HCT116 (cell line): ENCODE data around the gene RFX8. TPM values are rescaled to one million over a fixed set of nuclear protein-coding genes. Genes with fewer than 3 reads are reported as not detected.

Experiments
- ATAC-seq: fragments of 200-7000 bp; cut with Tn5 transposase; 2 replicates; pipeline ENCODE4 v1.9.1; 2020; ENCODE audit warnings: mild to moderate bottlenecking, moderate library complexity
- BruUV-seq: library from RNA; stranded (reverse); fragments of 400-500 nt; replicated peaks from 2 replicates; lab custom pipeline; 2021; lab: Mats Ljungman, UMichigan
- CTCF ChIA-PET: fragments of 300-600 bp; sonication (Branson Sonifier 250); formaldehyde crosslinking; loops from one replicate; lab custom pipeline; 2021; ENCODE audit warnings: antibody characterized with exemption; lab: Charles Lee
- POLR2A ChIA-PET: fragments of 300-600, 350-600 bp; sonication (Branson Sonifier 250); formaldehyde crosslinking; loops from one replicate; lab custom pipeline; 2021; ENCODE audit warnings: antibody characterized with exemption; lab: Charles Lee
- RAD21 ChIA-PET, 2 experiments: fragments of 300-600 bp; sonication (Branson Sonifier 250); formaldehyde crosslinking; loops; one replicate each; lab custom pipeline; 2023; ENCODE audit warnings: low total read pairs in 2 of 2; ENCODE audit not compliant: uncharacterized antibody in 2 of 2, unreplicated experiment in 2 of 2, low non-redundant PET in 1 of 2; lab: Charles Lee
- DNase-seq: peaks from one replicate; pipeline ENCODE4 v3.0.0-alpha.2; 2010; ENCODE audit warnings: low read depth, low spot score
- H2AFZ ChIP-seq: fragments of 200-600 bp; shearing (Covaris generic), sonication (generic); 2 replicates; pipeline ENCODE4 v1.6.1; 2017; ENCODE audit warnings: low read depth, mixed run types, mixed read lengths, antibody characterized with exemption, low read length; ENCODE audit not compliant: poor library complexity, severe bottlenecking
- H3K27ac ChIP-seq: 2 replicates; pipeline ENCODE4 v1.5.1; 2012; ENCODE audit warnings: low read depth, low read length
- H3K27me3 ChIP-seq: fragments of 200-600 bp; sonication (generic); 2 replicates; pipeline ENCODE4 v1.6.1; 2016; ENCODE audit warnings: mixed run types, low read length, mixed read lengths; ENCODE audit not compliant: insufficient read depth
- H3K36me3 ChIP-seq, 2 experiments: fragments of 200-500 bp in 1 of 2; fragments of 200-600 bp in 1 of 2; sonication (Bioruptor generic) in 1 of 2; sonication (generic) in 1 of 2; 2 replicates each; pipeline versions ENCODE4 v1.5.1 to v1.6.1; 2014 to 2016; ENCODE audit warnings: low read length in 2 of 2, inconsistent platforms in 1 of 2, mixed read lengths in 1 of 2, mixed run types in 1 of 2; ENCODE audit not compliant: insufficient read depth in 2 of 2, control insufficient read depth in 1 of 2
- H3K4me1 ChIP-seq, 2 experiments: fragments of 200-600 bp in 1 of 2; sonication (generic) in 1 of 2; 2 replicates each; pipeline versions ENCODE4 v1.5.1 to v1.6.1; 2012 to 2017; ENCODE audit warnings: low read length in 2 of 2, inconsistent platforms in 1 of 2, mild to moderate bottlenecking in 1 of 2, mixed read lengths in 1 of 2, mixed run types in 1 of 2, moderate library complexity in 1 of 2; ENCODE audit not compliant: insufficient read depth in 2 of 2, control insufficient read depth in 1 of 2
- H3K4me2 ChIP-seq: fragments of 200-600 bp; sonication (generic); 2 replicates; pipeline ENCODE4 v1.6.1; 2017; ENCODE audit warnings: mixed run types, low read length, mixed read lengths
- H3K4me3 ChIP-seq, 2 experiments: fragments of 200-600 bp in 1 of 2; sonication (generic) in 1 of 2; replicated peaks in 1 of 2; 2 replicates each; pipeline ENCODE4 v1.5.1; 2011 to 2016; ENCODE audit warnings: low read length in 2 of 2, control low read depth in 1 of 2, low read depth in 1 of 2, mild to moderate bottlenecking in 1 of 2, mixed read lengths in 1 of 2, mixed run types in 1 of 2
- H3K79me2 ChIP-seq: fragments of 200-600 bp; sonication (generic); 2 replicates; pipeline ENCODE4 v1.6.1; 2017; ENCODE audit warnings: mild to moderate bottlenecking, mixed run types, low read length, moderate library complexity, mixed read lengths; ENCODE audit not compliant: insufficient read depth
- H3K9ac ChIP-seq: fragments of 200-600 bp; sonication (generic); 2 replicates; pipeline ENCODE4 v1.6.1; 2016; ENCODE audit warnings: low read length, mixed read lengths
- H3K9me2 ChIP-seq: fragments of 200-600 bp; sonication (generic), shearing (Covaris generic); 2 replicates; pipeline ENCODE4 v1.6.1; 2017; ENCODE audit warnings: mixed run types, mild to moderate bottlenecking, moderate library complexity; ENCODE audit not compliant: insufficient read depth
- H3K9me3 ChIP-seq, 2 experiments: fragments of 200-500 bp in 1 of 2; fragments of 200-600 bp in 1 of 2; sonication (Bioruptor generic) in 1 of 2; sonication (generic) in 1 of 2; 2 replicates each; pipeline ENCODE4 v1.6.1; 2014 to 2017; ENCODE audit warnings: low read length in 2 of 2, mixed read lengths in 2 of 2, inconsistent platforms in 1 of 2, low read depth in 1 of 2, mild to moderate bottlenecking in 1 of 2, mixed run types in 1 of 2, moderate library complexity in 1 of 2; ENCODE audit not compliant: control insufficient read depth in 1 of 2, insufficient read depth in 1 of 2
- H4K20me1 ChIP-seq: fragments of 200-600 bp; sonication (generic), shearing (Covaris generic); 2 replicates; pipeline ENCODE4 v1.6.1; 2017; ENCODE audit warnings: mixed run types, mild to moderate bottlenecking, moderate library complexity; ENCODE audit not compliant: insufficient read depth
- CEBPB ChIP-seq: IDR thresholded peaks from 2 replicates; pipeline ENCODE4 v1.6.1; 2012; ENCODE audit warnings: low read depth
- CTCF ChIP-seq, 3 experiments: fragments of 200-600 bp in 1 of 3; sonication (generic) in 1 of 3; IDR thresholded peaks in 2 of 3; conservative IDR thresholded peaks in 1 of 3; 2 replicates each; pipeline ENCODE4 v1.5.1; 2012 to 2017; ENCODE audit warnings: low read depth in 2 of 3, low read length in 2 of 3, antibody characterized with exemption in 1 of 3, borderline replicate concordance in 1 of 3, control low read depth in 1 of 3, mild to moderate bottlenecking in 1 of 3, mixed read lengths in 1 of 3, mixed run types in 1 of 3, moderate library complexity in 1 of 3; ENCODE audit not compliant: insufficient read depth in 1 of 3
- FOSL1 ChIP-seq: IDR thresholded peaks from 2 replicates; pipeline ENCODE4 v1.6.1; 2012; ENCODE audit warnings: low read depth
- POLR2A ChIP-seq: IDR thresholded peaks from 2 replicates; pipeline ENCODE4 v1.7.0; 2011; ENCODE audit warnings: borderline replicate concordance; ENCODE audit not compliant: insufficient read depth, insufficient read length; ENCODE audit errors: extremely low read depth
- REST ChIP-seq: IDR thresholded peaks from 2 replicates; pipeline ENCODE4 v1.6.1; 2012; ENCODE audit warnings: low read depth
- intact Hi-C: fragments of 100-400 bp; cut with micrococcal nuclease; formaldehyde crosslinking; loops from 2 replicates; pipeline ENCODE4 v1.10.0; 2022
- total RNA-seq: library from RNA; stranded (reverse); gene quantifications from one replicate; pipeline ENCODE4 v1.2.1, GENCODE V29; 2021; ENCODE audit not compliant: unreplicated experiment

The RFX8 gene
- total RNA-seq, 1 experiment from 2014 or later = not detected

DNA sequence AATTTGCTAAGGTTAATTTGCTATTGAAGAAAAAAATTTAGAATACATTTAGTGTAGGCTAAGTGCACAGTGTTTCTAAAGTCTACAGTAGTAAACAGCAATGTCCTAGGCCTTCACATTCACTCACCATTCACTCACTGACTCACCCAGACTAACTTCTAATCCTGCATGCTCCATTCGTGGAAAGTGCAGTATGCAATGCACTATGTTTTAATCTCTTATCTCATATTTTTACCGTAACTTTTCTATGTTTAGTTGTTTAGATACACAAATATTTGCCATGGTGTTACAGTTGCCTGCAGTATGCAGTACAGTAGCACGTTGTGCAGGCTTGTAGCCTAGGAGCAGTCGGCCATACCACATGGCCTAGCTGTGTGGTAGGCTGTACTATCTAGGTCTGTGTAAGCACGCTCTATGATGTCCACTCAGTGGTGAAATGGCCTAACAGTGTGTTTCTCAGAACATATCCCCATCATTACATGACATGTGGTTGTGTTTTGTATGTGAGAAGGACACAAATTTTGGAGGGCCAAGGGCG lies 18.1 kb upstream of the RFX8 start:
- DNase-seq (no peak), ATAC-seq (no peak)
- CTCF ChIA-PET = no interaction called here
- POLR2A ChIA-PET = no interaction called here
- RAD21 ChIA-PET = no interaction called here
- H3K27ac ChIP-seq = no peak overlapping the region
- no TSS peak for BruUV-seq
- no peaks in the 10 kb centered on the region for H3K79me2 ChIP-seq
- intact Hi-C loops = no loop called here
- no peak overlapping the region for H3K4me3 ChIP-seq
- no peaks in the 10 kb centered on the region for H3K9me3 ChIP-seq
- no peak overlapping the region for H2AFZ ChIP-seq
- H3K36me3 ChIP-seq = no peaks in the 10 kb centered on the region
- no peak overlapping the region for H3K4me2 ChIP-seq
- TF ChIP-seq POLR2A (no peak), CEBPB (no peak), REST (no peak), FOSL1 (no peak), CTCF (IDR thresholded peaks at IDR 0.05 in 2 of 3, conservative IDR thresholded peaks at IDR 0.05 in 1 of 3; ENCODE audit: borderline replicate concordance in 1 of 3, insufficient read depth in 1 of 3, low read depth in 2 of 3, low read length in 2 of 3) (no peak)
- H3K27me3 ChIP-seq = no peaks in the 10 kb centered on the region
- no peaks in the 10 kb centered on the region for H3K4me1 ChIP-seq
- no peaks in the 10 kb centered on the region for H3K9me2 ChIP-seq
- H3K9ac ChIP-seq = no peak overlapping the region
- no peaks in the 10 kb centered on the region for H4K20me1 ChIP-seq
